Muscle of leg (tissue), 11 donors: ENCODE measurements around the gene HOXD1. TPM values are rescaled to one million over a fixed set of nuclear protein-coding genes. Genes with fewer than 3 reads are reported as not detected.

Source experiments
- DNase-seq: peaks from one replicate; pipeline ENCODE4 v3.0.0; 2013
- H3K27ac ChIP-seq: one replicate; pipeline ENCODE4 v1.5.1; 2013; ENCODE audit warnings: mild to moderate bottlenecking, low read length, control low read depth
- H3K27me3 ChIP-seq: one replicate; pipeline ENCODE4 v1.6.1; 2013; ENCODE audit warnings: low read length; ENCODE audit not compliant: control insufficient read depth, insufficient read depth
- H3K36me3 ChIP-seq: one replicate; pipeline ENCODE4 v1.6.1; 2013; ENCODE audit warnings: low read length; ENCODE audit not compliant: control insufficient read depth, insufficient read depth
- H3K4me1 ChIP-seq: one replicate; pipeline ENCODE4 v1.6.1; 2013; ENCODE audit warnings: low read length; ENCODE audit not compliant: control insufficient read depth, insufficient read depth
- H3K4me3 ChIP-seq: one replicate; pipeline ENCODE4 v1.5.1; 2013; ENCODE audit warnings: low read length, control low read depth
- H3K9me3 ChIP-seq: replicated peaks from 2 replicates; pipeline ENCODE4 v1.6.1; 2013; ENCODE audit warnings: low read depth, low read length; ENCODE audit not compliant: control insufficient read depth
- WGBS: methylation state at CpG from one replicate; pipeline ENCODE4 v1.1.5; 2013; ENCODE audit warnings: missing lambda C conversion rate; ENCODE audit not compliant: insufficient coverage; 5-methylcytosine and 5-hydroxymethylcytosine counted together
- polyA plus RNA-seq, 8 donors: library from polyadenylated mRNA; unstranded; fragments of 120-200 nt; gene quantifications; one replicate each; pipeline versions ENCODE4 v1.2.1 to v1.2.3, GENCODE V29; 2013; ENCODE audit warnings: inconsistent platforms in 1 of 8, low replicate concordance in 1 of 8; ENCODE audit not compliant: insufficient read length in 8 of 8, insufficient read depth in 1 of 8
- total RNA-seq: library from RNA; stranded (reverse); fragments of 120-200 nt; gene quantifications from one replicate; pipeline ENCODE4 v1.2.4, GENCODE V29; 2013

Gene HOXD1
- total and polyA plus RNA-seq, 9 donors: 0.57 to 3.3 (median 1.6) TPM

DNA sequence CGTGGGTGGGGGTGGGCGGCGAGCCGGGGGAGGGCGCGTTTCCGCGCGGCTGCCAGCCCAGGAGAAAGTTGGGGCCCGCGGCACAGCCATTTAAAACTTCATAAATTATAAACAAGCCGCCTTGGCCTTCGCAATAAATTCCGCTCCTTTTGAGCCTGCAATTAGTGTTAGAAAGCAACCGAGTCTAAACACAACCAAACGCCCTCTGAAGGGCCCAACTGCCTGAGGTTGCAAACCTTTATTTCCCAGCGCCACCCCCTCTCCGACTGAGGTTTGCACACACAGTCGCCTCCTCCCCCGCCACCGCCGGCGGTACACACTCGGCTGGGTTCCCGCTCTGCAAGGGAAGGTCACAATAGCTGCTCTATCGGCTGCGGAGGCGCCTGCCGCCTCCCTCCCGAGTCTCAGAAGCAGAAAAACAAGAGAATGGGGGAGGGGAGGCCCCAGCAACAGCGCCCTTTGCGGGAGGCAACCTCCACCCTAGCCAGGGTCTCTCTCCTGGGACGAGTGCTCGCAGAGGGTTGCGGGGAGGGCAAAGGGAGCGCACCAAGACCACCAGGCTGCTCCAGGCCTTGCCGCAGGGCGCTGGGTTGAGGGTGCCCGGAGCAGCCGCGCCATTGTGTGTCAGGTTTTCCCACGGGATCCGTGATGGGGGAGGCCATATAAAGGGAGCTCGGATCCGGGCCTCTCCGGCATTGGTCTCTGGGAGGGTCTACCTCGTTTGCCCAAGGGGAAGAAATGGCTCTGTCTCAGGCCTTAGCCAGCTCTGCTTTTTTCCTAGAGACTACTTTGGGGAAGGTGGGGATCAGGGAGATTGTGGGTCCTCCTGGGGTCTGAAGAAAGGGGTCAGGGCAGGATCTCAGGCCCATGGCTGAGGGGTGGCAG is 13.4 kb upstream of the HOXD1 start:
- H3K36me3 ChIP-seq: no peaks in the 10 kb centered on the region
- no peaks in the 10 kb centered on the region for H3K9me3 ChIP-seq
- peaks cover 84% of the 10 kb centered on the region for H3K27me3 ChIP-seq
- H3K27ac ChIP-seq: peak overlapping the region; percentile 42
- 36% methylated on average over 35 of the region's 47 CpGs for WGBS
- H3K4me3 ChIP-seq: no peak overlapping the region
- H3K4me1 ChIP-seq: peaks cover 26% of the 10 kb centered on the region
- DNase-seq: no peak

DNA sequence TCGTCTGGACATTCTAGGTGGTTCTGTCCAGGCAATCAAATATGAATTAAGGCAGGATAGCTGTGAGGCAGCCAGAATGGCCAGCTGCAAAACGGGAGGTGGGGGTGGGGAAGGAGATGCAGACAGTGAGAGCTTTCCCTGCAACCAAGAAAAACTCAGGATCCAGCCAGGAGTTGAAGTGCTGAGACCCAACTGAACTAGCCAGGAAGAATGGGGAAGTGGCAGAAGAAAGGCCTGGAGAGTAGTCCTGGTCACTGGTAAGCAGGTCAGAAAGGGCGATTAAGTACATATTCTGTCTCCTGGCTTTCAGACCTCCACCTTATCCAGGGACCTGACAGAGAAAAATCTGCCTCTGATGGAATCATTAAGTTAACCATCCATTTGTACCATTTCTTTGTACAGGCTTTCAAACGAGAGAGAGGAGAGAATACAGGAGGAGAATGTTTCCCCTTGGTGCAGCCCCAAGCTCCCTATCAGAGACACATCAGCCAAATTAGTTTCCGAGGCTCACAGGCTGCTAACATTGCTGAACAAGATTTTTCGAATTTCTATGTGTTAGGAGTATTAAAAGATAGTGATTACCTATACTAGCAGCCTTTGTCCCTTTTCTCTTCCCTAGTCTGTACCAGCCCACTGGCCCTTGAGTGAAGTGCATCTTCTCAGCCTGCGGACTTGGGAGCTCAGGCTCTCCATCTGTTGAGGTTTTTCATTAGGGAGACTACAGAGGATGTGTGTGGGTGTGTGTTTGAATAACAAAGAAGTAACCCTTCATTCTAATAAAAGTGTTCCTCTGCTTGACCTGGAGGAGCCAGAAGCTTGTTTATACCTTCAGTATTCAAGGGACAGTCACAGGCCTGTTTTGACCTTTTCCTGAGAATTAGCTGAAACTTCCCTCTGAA is 12.5 kb upstream of the HOXD1 start:
- DNase-seq: no peak
- WGBS: 31% methylated on average over 2 of the region's 7 CpGs
- Histone ChIP-seq H3K4me1 (peaks cover 26% of the 10 kb centered on the region), H3K27me3 (peaks cover 75% of the 10 kb centered on the region), H3K36me3 (no peaks in the 10 kb centered on the region), H3K27ac (no peak overlapping the region), H3K4me3 (no peak overlapping the region), H3K9me3 (no peaks in the 10 kb centered on the region)

- Histone ChIP-seq H3K27me3 (peaks cover 69% of the 10 kb centered on the region), H3K27ac (peak overlapping the region; percentile 69), H3K9me3 (no peaks in the 10 kb centered on the region), H3K36me3 (no peaks in the 10 kb centered on the region), H3K4me1 (peaks cover 20% of the 10 kb centered on the region), H3K4me3 (peak overlapping the region; percentile 50)
- WGBS: 11% methylated on average over 9 of the region's 12 CpGs
- DNase-seq: no peak
Measured at GRCh38 chr2:176177580-176178037, 10.9 kb upstream of the HOXD1 start.

DNA sequence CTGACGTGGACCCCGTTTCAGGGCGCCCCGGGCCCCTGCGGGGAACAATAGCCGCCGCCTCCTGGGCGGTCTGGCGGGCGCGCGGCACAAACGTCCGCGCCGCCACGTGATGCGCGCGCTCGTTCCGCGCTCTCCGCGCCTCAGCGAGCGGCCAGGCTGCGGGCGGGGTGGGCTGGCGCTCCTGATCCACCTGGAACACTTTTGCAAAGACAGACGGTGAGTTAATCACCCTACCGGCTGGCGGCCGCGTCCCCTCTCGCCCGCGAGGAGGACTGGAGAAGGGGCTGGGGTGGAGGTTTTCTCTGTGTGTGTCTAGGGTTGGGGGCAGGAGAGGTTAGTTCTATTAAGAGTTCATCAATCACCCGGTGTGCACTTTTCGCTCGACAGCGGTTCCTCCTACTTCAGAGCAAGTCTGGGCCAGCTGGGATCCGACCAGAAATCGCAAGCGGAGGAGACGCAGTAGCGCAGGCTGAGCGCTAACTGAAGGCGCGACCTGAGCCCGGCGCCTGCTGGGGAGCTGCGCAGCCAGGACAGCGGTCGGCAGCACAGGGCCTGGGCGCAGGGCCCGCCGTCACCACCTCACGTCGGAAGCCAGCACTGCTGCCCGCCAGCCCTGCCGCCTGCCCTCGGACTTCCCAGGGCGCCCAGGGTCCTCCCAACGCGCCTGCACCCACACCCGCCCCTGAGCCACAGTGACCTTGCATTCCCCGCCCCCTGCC is 10.3 kb upstream of the HOXD1 start:
- no peak for DNase-seq
- H3K27me3 ChIP-seq: peaks cover 68% of the 10 kb centered on the region

GRCh38 chr2:176178757-176179295 is 9.6 kb upstream of the HOXD1 start:
- H3K27me3 ChIP-seq: peaks cover 69% of the 10 kb centered on the region
- no peaks in the 10 kb centered on the region for H3K9me3 ChIP-seq
- H3K4me1 ChIP-seq: peaks cover 20% of the 10 kb centered on the region
- H3K4me3 ChIP-seq: peak overlapping the region; percentile 50
- peak overlapping the region; percentile 42 for H3K27ac ChIP-seq
- no peak for DNase-seq
- no peaks in the 10 kb centered on the region for H3K36me3 ChIP-seq
- WGBS: no CpG with 5 or more reads among the region's 7 CpGs

More for the DNA sequence above, 10.3 kb upstream of the HOXD1 start:
- Histone ChIP-seq H3K9me3 (no peaks in the 10 kb centered on the region), H3K27ac (peak overlapping the region; percentile 69), H3K36me3 (no peaks in the 10 kb centered on the region), H3K4me1 (peaks cover 20% of the 10 kb centered on the region), H3K4me3 (peak overlapping the region; percentile 50)
- under 1% methylated on average over 63 of the region's 68 CpGs for WGBS

DNA sequence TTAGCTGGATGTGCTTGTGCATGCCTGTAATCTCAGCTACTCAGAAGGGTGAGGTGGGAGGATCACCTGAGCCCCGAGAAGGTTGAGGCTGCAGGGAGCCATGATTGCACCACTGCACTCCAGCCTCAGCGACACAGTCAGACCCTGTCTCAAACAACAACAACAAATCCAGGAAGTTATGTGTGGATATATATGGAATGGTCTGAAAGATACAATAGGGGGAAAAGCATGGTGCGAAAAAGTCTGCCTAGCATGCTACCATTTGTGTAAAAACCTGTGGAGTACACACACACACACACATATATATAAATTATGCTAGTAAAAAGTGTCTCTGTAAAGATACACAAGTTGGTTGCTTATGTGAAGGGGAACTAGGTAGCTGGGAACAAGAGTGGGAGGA is 6.9 kb upstream of the HOXD1 start:
- Histone ChIP-seq H3K27me3 (peaks cover 72% of the 10 kb centered on the region), H3K4me3 (no peak overlapping the region), H3K36me3 (no peaks in the 10 kb centered on the region), H3K27ac (no peak overlapping the region), H3K4me1 (peaks cover 10% of the 10 kb centered on the region), H3K9me3 (no peaks in the 10 kb centered on the region)
- DNase-seq: no peak
- no CpG with 5 or more reads among the region's 3 CpGs for WGBS

DNA sequence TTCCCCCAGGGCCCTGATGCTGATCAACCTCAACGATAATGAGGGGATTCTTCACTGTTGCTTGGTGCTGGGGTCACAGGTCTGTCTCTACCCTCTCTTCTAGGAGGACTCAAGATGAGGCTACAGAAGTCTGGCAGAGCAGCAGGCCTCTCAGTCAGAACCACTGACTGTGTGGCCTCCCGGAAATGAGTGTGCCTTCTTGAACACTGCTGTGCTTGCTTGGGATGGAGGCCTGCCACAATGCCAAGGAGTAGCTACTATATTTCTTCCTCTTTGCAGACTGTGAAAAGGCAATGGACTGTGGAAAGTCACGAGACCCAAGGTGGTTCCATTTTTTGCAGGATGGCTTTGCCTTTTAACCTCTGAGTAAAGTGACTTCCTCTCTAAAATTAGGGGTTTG is 5.8 kb upstream of the HOXD1 start:
- H3K4me3 ChIP-seq: no peak overlapping the region

GRCh38 chr2:176184749-176185148 is 3.7 kb upstream of the HOXD1 start:
- H3K9me3 ChIP-seq: no peaks in the 10 kb centered on the region
- peaks cover 73% of the 10 kb centered on the region for H3K27me3 ChIP-seq
- H3K4me3 ChIP-seq: no peak overlapping the region
- WGBS: no CpG with 5 or more reads among the region's 2 CpGs
- H3K4me1 ChIP-seq: peaks cover 15% of the 10 kb centered on the region
- H3K27ac ChIP-seq: no peak overlapping the region
- no peaks in the 10 kb centered on the region for H3K36me3 ChIP-seq
- no peak for DNase-seq

More for the DNA sequence above, 5.8 kb upstream of the HOXD1 start:
- Histone ChIP-seq H3K9me3 (no peaks in the 10 kb centered on the region), H3K27me3 (peaks cover 71% of the 10 kb centered on the region), H3K36me3 (no peaks in the 10 kb centered on the region), H3K27ac (no peak overlapping the region), H3K4me1 (peaks cover 10% of the 10 kb centered on the region)
- WGBS: 60% methylated on average over 1 of the region's 3 CpGs
- no peak for DNase-seq

GRCh38 chr2:176186024-176186423 is 2.4 kb upstream of the HOXD1 start:
- Histone ChIP-seq H3K9me3 (no peaks in the 10 kb centered on the region), H3K4me1 (peaks cover 15% of the 10 kb centered on the region), H3K27me3 (peaks cover 80% of the 10 kb centered on the region), H3K36me3 (no peaks in the 10 kb centered on the region), H3K4me3 (no peak overlapping the region), H3K27ac (no peak overlapping the region)
- WGBS: no CpG with 5 or more reads among the region's 2 CpGs
- no peak for DNase-seq
